ENCODE measurements around the gene PRSS21.
A peak's percentile ranks its signal among the peaks of the same experiment; 100 is the strongest.

PRSS21 gene

GRCh38 chr16:2787406-2787805 is 29.6 kb upstream of the PRSS21 start, which contains the start of gene PRSS33:
TSS of gene PRSS33 (minus strand) at chr16:2787560. CDS start at chr16:2786547, 1,013 bp downstream.
- Mint-ChIP-seq H3K27ac (peak within 1 kb of the TSS; percentile 71), H3K4me1 (ENCODE audit: low read depth) (peaks cover 11% of the 10 kb centered on the region), H3K27me3 (peaks cover 16% of the 10 kb centered on the region), H3K4me3 (peak within 1 kb of the TSS; percentile 61), H3K9me3 (no peaks in the 10 kb centered on the region), H3K36me3 (ENCODE audit: low read depth) (no peaks in the 10 kb centered on the region)
- DNase-seq: no peak

- Mint-ChIP-seq H3K9me3 (no peaks in the 10 kb centered on the region), H3K4me1 (ENCODE audit: low read depth) (peaks cover 11% of the 10 kb centered on the region), H3K36me3 (ENCODE audit: low read depth) (no peaks in the 10 kb centered on the region), H3K27ac (no peak overlapping the region), H3K4me3 (no peak overlapping the region), H3K27me3 (peaks cover 18% of the 10 kb centered on the region)
- DNase-seq: no peak
Observed at GRCh38 chr16:2787961-2788360, 29.1 kb upstream of the PRSS21 start.

GRCh38 chr16:2790631-2791030 is 26.4 kb upstream of the PRSS21 start:
- H3K27ac Mint-ChIP-seq: no peak overlapping the region
- H3K4me1 Mint-ChIP-seq (ENCODE audit: low read depth): peaks cover 7% of the 10 kb centered on the region

GRCh38 chr16:2791174-2791573 is 25.9 kb upstream of the PRSS21 start:
- Mint-ChIP-seq H3K27ac (no peak overlapping the region), H3K36me3 (ENCODE audit: low read depth) (no peaks in the 10 kb centered on the region), H3K4me3 (no peak overlapping the region), H3K27me3 (peaks cover 31% of the 10 kb centered on the region), H3K4me1 (ENCODE audit: low read depth) (peaks cover 3% of the 10 kb centered on the region), H3K9me3 (no peaks in the 10 kb centered on the region)
- no peak for DNase-seq

More at GRCh38 chr16:2790631-2791030, 26.4 kb upstream of the PRSS21 start:
- Mint-ChIP-seq H3K4me3 (no peak overlapping the region), H3K27me3 (peaks cover 31% of the 10 kb centered on the region), H3K36me3 (ENCODE audit: low read depth) (no peaks in the 10 kb centered on the region), H3K9me3 (no peaks in the 10 kb centered on the region)
- no peak for DNase-seq

GRCh38 chr16:2792940-2793339 is 24.1 kb upstream of the PRSS21 start:
- H3K27ac Mint-ChIP-seq: no peak overlapping the region
- H3K4me1 Mint-ChIP-seq (ENCODE audit: low read depth): no peaks in the 10 kb centered on the region
- no peak for DNase-seq
- peaks cover 27% of the 10 kb centered on the region for H3K27me3 Mint-ChIP-seq
- no peaks in the 10 kb centered on the region for H3K36me3 Mint-ChIP-seq (ENCODE audit: low read depth)
- no peak overlapping the region for H3K4me3 Mint-ChIP-seq
- no peaks in the 10 kb centered on the region for H3K9me3 Mint-ChIP-seq

GRCh38 chr16:2795395-2796143 is 21.5 kb upstream of the PRSS21 start:
- Mint-ChIP-seq H3K4me3 (no peak overlapping the region), H3K27me3 (peaks cover 19% of the 10 kb centered on the region), H3K36me3 (ENCODE audit: low read depth) (no peaks in the 10 kb centered on the region), H3K9me3 (no peaks in the 10 kb centered on the region), H3K4me1 (ENCODE audit: low read depth) (no peaks in the 10 kb centered on the region), H3K27ac (no peak overlapping the region)
- DNase-seq: no peak

GRCh38 chr16:2798723-2799204 is 18.3 kb upstream of the PRSS21 start:
- Mint-ChIP-seq H3K9me3 (peaks cover 3% of the 10 kb centered on the region), H3K4me1 (ENCODE audit: low read depth) (no peaks in the 10 kb centered on the region), H3K4me3 (no peak overlapping the region), H3K27me3 (peaks cover 5% of the 10 kb centered on the region), H3K27ac (no peak overlapping the region), H3K36me3 (ENCODE audit: low read depth) (no peaks in the 10 kb centered on the region)
- DNase-seq: no peak

GRCh38 chr16:2799205-2799858 is 17.7 kb upstream of the PRSS21 start:
- peaks cover 9% of the 10 kb centered on the region for H3K9me3 Mint-ChIP-seq

GRCh38 chr16:2799859-2800226 is 17.2 kb upstream of the PRSS21 start:
- Mint-ChIP-seq H3K36me3 (ENCODE audit: low read depth) (no peaks in the 10 kb centered on the region), H3K27me3 (no peaks in the 10 kb centered on the region), H3K27ac (no peak overlapping the region), H3K4me1 (ENCODE audit: low read depth) (no peaks in the 10 kb centered on the region), H3K9me3 (peaks cover 11% of the 10 kb centered on the region), H3K4me3 (no peak overlapping the region)
- no peak for DNase-seq

More at GRCh38 chr16:2799205-2799858, 17.7 kb upstream of the PRSS21 start:
- no peak overlapping the region for H3K27ac Mint-ChIP-seq
- DNase-seq: no peak
- no peaks in the 10 kb centered on the region for H3K36me3 Mint-ChIP-seq (ENCODE audit: low read depth)
- H3K4me3 Mint-ChIP-seq: no peak overlapping the region
- no peaks in the 10 kb centered on the region for H3K4me1 Mint-ChIP-seq (ENCODE audit: low read depth)
- H3K27me3 Mint-ChIP-seq: peaks cover 5% of the 10 kb centered on the region

- Mint-ChIP-seq H3K27me3 (peaks cover 14% of the 10 kb centered on the region), H3K27ac (no peak overlapping the region), H3K4me1 (ENCODE audit: low read depth) (no peaks in the 10 kb centered on the region), H3K9me3 (peaks cover 11% of the 10 kb centered on the region), H3K36me3 (ENCODE audit: low read depth) (no peaks in the 10 kb centered on the region), H3K4me3 (no peak overlapping the region)
- DNase-seq: no peak
Observed at GRCh38 chr16:2803545-2804195, 13.4 kb upstream of the PRSS21 start.

GRCh38 chr16:2804728-2805127 is 12.3 kb upstream of the PRSS21 start:
- H3K36me3 Mint-ChIP-seq (ENCODE audit: low read depth): no peaks in the 10 kb centered on the region
- no peak overlapping the region for H3K4me3 Mint-ChIP-seq
- peaks cover 11% of the 10 kb centered on the region for H3K9me3 Mint-ChIP-seq
- DNase-seq: no peak
- H3K4me1 Mint-ChIP-seq (ENCODE audit: low read depth): no peaks in the 10 kb centered on the region
- H3K27me3 Mint-ChIP-seq: peaks cover 14% of the 10 kb centered on the region
- H3K27ac Mint-ChIP-seq: no peak overlapping the region

- DNase-seq: no peak
- H3K36me3 Mint-ChIP-seq (ENCODE audit: low read depth): no peaks in the 10 kb centered on the region
- H3K27ac Mint-ChIP-seq: no peak overlapping the region
- peaks cover 22% of the 10 kb centered on the region for H3K27me3 Mint-ChIP-seq
- no peak overlapping the region for H3K4me3 Mint-ChIP-seq
- H3K9me3 Mint-ChIP-seq: peaks cover 11% of the 10 kb centered on the region
- no peaks in the 10 kb centered on the region for H3K4me1 Mint-ChIP-seq (ENCODE audit: low read depth)
Observed at GRCh38 chr16:2806286-2806685, 10.8 kb upstream of the PRSS21 start.

- Mint-ChIP-seq H3K36me3 (ENCODE audit: low read depth) (no peaks in the 10 kb centered on the region), H3K27me3 (peaks cover 30% of the 10 kb centered on the region), H3K27ac (no peak overlapping the region), H3K4me3 (no peak overlapping the region), H3K9me3 (peaks cover 11% of the 10 kb centered on the region), H3K4me1 (ENCODE audit: low read depth) (no peaks in the 10 kb centered on the region)
- DNase-seq: no peak
Observed at GRCh38 chr16:2808181-2808580, 8.9 kb upstream of the PRSS21 start.

- H3K27me3 Mint-ChIP-seq: peaks cover 30% of the 10 kb centered on the region
- H3K36me3 Mint-ChIP-seq (ENCODE audit: low read depth): no peaks in the 10 kb centered on the region
- H3K4me3 Mint-ChIP-seq: no peak overlapping the region
- H3K9me3 Mint-ChIP-seq: peaks cover 3% of the 10 kb centered on the region
- no peak overlapping the region for H3K27ac Mint-ChIP-seq
- no peak for DNase-seq
- no peaks in the 10 kb centered on the region for H3K4me1 Mint-ChIP-seq (ENCODE audit: low read depth)
Observed at GRCh38 chr16:2809149-2809760, 7.8 kb upstream of the PRSS21 start.

Measured in activated T-cell treated with anti-CD3 and anti-CD28 coated beads, Interleukin-2, amount 50 U/mL, for 24 hours (primary cell).